Dedifferentiated amniotic fluid mesenchymal stem cell (primary cell): ENCODE measurements around the gene MRPS7.
A peak's percentile ranks its signal among the peaks of the same experiment; 100 is the strongest.

Experiments
- DNase-seq: peaks from one replicate; pipeline ENCODE4 v3.0.0-alpha.2; 2016; ENCODE audit errors: extremely low spot score

The MRPS7 gene

DNA sequence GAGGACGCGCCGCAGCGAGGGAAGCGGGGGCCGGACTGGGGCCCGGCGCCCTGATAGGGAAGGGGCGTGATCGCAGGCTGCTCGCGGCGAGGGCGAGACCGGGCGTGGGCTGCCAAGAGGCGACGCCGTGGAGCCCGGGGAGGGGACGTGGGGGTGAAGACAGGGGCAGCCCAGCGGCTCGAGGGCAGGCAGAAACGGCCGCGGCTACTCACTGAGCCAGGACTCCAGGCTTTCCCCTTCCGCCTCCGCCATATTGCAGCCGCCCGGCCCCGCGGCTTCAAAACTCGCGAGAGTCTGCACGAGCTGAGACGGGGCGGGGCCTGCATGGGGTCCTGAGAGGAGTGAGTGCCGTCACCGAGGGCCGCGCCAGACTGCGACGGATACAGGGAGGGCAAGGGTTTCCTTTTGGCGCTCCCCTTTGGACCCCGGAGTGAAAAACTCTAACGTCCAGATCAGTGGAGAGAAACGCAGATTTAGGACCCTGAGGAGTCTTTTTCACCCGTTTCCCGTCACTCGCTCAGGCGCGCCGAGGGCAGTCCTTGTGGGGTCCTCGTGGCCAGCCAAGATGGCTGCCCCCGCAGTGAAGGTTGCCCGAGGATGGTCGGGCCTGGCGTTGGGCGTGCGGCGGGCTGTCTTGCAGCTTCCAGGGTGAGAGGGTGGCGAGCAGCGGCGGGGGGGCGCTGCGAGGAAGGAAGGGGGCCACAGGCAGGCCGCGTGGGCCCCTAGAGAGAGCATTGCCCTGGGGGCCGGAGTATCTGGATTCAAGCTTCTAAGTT lies at the start of gene MRPS7, which contains the start of gene GGA3:
Gene MRPS7 (plus strand): TSS at position 544 of the 776 bp plus-strand sequence. CDS start 22 bp downstream, at position 566.
Gene GGA3 (minus strand): TSS at position 271 of the 776 bp plus-strand sequence. CDS start 19 bp downstream, at position 252.
- DNase-seq, result peak; percentile 93

- DNase-seq, result no peak
Observed at GRCh38 chr17:75218131-75218530, 43.5 kb upstream of the MRPS7 start.

DNA sequence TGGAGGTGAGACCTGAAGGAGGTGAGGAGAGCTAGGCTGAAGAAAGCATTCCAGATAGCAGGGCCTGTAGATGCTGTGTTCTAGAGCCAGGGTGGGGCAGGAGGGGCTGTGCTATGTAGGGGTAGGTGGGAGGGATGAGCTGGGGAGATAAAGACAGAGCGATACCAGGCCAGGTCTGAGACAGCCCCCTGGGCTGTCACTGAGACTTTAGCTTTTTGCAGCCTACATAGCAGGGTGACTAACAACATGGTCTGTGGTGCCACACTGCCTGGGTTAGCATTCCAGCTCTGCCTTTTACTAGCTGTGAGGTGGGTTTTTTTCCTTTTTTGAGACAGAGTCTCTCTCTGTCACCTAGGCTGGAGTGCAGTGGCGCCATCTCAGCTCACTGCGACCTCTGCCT lies 41.9 kb upstream of the MRPS7 start:
- no peak for DNase-seq

- DNase-seq, result no peak
Observed at GRCh38 chr17:75225016-75225415, 36.7 kb upstream of the MRPS7 start.

DNA sequence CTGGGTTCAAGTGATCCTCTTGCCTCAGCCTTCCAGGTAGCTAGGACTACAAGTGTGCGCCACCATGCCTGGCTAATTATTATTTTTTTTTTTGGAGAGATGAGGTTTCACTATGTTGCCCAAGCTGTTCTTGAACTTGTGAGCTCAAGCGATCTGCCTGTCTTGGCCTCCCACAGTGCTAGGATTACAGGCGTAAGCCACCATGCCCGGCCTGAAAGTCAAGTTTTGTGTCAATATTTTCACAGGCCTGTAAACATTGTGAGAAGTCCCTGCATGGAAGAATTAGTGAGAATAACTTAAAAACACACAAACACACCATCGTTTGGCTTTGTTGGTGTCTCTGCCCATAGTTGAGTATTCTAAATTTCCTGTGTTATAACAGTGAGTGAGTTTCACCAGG lies 34.0 kb upstream of the MRPS7 start:
- no peak for DNase-seq

DNA sequence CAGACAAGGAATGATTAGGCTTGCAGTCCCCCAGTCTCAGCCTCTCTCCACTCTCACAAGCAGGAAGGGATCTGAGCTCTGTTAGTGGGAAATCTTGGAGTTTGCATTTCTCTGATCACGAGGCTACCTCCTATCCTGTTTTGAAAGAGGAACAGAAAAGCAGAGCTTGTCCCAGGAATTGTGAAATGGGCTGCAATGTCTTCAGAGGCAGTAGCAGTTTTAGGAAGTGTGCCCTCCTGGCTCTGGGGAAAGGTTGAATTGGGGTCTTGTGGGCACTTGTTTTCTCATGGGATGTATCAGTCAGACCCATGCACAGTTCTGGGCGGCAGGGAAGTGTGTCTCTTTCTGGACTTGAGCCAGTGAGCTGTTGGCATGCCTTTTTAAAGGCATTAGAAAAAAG lies 33.4 kb upstream of the MRPS7 start:
- DNase-seq, result no peak

GRCh38 chr17:75228847-75229246 lies 32.8 kb upstream of the MRPS7 start:
- DNase-seq, result no peak

GRCh38 chr17:75231071-75231470 lies 30.6 kb upstream of the MRPS7 start:
- DNase-seq, result no peak

DNA sequence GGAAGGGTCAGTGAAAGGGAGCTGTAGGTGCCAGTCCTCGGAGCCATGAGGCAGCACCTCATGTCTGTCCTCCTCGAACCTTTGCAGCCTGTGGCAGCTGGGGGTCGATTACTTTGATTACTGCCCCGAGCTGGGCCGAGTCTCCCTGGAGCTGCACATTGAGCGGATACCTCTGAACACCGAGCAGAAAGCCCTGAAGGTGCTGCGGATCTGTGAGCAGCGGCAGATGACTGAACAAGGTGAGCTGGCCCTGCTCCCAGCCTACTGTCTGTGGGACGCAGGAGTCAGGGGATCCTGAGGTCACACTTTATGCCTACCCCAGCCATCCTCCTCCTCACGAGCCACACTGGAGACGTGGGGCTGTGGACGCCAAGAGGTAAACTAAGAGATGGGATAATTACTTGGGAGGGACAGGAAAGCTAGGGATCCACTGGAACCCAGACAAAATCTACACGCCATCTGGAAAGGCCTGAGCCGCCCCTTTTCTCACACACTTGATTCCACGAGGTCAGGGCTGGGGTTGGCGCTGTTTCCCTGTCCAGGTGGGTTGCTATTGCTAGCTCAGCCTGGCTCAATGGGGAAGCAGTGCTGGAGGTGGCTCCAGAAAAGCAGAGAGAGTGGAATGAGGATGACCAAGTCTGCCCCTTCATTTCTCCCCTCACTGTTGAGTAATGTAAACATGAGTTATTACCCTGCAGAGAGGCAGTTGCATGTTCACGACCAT lies 29.8 kb upstream of the MRPS7 start:
- no peak for DNase-seq

- DNase-seq, result no peak
Observed at GRCh38 chr17:75232786-75233185, 28.9 kb upstream of the MRPS7 start.

GRCh38 chr17:75237100-75238014 lies 24.3 kb upstream of the MRPS7 start:
- DNase-seq, result no peak

- DNase-seq, result no peak
Observed at GRCh38 chr17:75238020-75238580, 23.6 kb upstream of the MRPS7 start.

GRCh38 chr17:75238684-75239191 lies 22.9 kb upstream of the MRPS7 start:
- peak; percentile 43 for DNase-seq

DNA sequence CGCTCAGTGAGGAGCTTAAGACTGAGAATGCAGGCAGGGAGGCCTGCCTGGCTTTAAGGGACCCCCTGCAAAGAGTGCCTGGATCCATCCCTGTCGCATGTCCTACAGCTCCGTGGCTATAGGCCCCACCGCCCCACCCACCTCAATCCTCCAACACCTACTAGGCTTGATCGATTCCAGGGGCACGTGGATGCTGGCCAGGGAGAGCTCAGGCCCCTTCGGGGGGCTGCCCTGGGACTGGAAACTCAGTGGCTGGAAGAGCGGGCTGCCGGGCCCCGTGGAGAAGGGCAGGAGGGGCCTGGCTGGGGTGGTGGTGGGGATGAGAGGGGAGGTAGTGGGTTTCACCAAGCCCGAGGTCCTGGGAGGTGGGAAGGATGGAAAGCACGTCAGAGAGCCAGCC lies 22.5 kb upstream of the MRPS7 start:
- DNase-seq, result no peak

DNA sequence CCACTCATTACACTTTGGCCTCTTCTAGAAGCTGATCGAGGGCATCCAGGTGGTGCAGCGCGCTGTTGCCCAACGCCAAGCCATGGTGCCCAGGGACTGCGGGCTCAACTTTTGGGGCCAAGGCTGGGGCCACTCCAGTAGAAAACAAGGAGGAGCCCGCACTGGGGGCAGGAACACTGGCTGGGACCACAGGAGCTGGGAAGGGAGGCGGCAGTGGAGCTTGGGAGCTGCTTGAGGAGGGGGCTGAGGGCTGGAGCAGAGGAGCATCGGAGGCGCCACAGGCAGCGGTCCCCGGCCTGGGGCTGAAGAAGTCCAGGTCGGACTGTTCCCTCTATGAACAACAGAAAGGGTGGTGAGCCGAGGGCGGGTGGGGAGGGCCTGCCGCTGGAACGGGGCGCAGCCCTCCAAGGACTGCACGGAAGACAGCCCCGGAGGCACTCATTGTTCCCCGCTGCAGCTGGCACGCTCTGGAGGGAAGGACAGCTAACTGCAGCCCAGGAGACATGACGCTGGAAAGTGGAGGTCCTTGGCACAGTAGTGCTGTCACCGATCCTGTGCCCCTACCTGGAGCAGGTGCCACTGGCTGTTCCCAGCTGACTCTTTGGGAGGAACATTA lies 21.8 kb upstream of the MRPS7 start:
- DNase-seq, result no peak

- DNase-seq, result no peak
Observed at GRCh38 chr17:75240394-75241142, 21.1 kb upstream of the MRPS7 start.

DNA sequence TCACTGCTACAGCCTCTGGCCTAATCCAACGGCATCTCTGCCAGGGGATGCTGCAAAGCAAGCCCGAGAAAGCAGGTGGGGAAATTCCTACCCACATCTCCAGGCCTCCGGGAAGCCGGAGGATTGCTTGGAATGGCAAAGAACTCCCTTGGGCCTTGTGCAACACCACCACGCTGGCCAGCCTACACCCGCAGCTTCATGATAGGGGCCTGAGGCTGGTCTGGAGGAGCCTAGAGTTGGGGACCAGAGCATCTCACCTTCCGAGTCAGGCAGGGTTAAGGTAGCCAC lies 20.6 kb upstream of the MRPS7 start:
- no peak for DNase-seq

DNA sequence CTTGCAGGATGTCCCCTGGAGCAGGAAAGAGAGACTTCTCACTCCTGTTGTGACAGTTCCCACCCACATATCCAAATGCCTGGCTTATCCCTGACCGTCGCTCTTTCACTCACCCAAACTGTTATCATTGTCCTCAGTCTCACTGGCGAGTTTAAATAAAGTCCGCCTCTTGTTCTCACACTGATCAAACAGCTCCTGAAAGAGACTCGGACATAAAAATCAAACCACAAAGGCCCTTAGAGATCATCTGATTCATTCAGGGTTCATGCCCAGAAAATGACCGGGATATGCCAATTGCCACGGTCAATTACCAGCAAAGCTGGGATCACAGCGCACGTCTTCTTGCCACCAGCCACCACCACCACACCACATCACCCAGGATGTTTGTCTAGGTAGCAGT lies 20.2 kb upstream of the MRPS7 start:
- DNase-seq, result no peak

- DNase-seq, result no peak
Observed at GRCh38 chr17:75241996-75242460, 19.7 kb upstream of the MRPS7 start.

- no peak for DNase-seq
Observed at GRCh38 chr17:75242461-75243042, 19.1 kb upstream of the MRPS7 start.
